HEK293 (cell line): Measurements from ENCODE around the gene CEP170B.
A peak's percentile ranks its signal among the peaks of the same experiment; 100 is the strongest.
"Not testable (repeated sequence)": the region's sequence is repeated elsewhere in the genome, so short reads cannot be mapped to it uniquely, and the experiment has no call there.

ENCODE experiments used
- CTCF ChIA-PET: fragments of 350-600 bp; formaldehyde crosslinking; extraction: SDS; loops from one replicate; lab custom pipeline; 2021; ENCODE audit warnings: antibody characterized with exemption; lab: Yijun Ruan, JAX
- POLR2A ChIA-PET: fragments of 300-600 bp; formaldehyde crosslinking; extraction: SDS; loops from one replicate; lab custom pipeline; 2020; ENCODE audit warnings: antibody characterized with exemption, inconsistent platforms; lab: Yijun Ruan, JAX
- H3K27ac ChIP-seq: fragments of 200-500 bp; sonication (Bioruptor generic); 2 replicates; pipeline ENCODE4 v1.5.1; 2014; ENCODE audit warnings: low read depth, low read length, control low read depth, inconsistent platforms; ENCODE audit errors: extremely low read depth
- H3K36me3 ChIP-seq, 2 experiments: fragments of 200-500 bp in 1 of 2; sonication (Bioruptor generic) in 1 of 2; 1 replicate in 1 of 2; 2 replicates in 1 of 2; pipeline ENCODE4 v1.5.1; 2014 to 2017; ENCODE audit warnings: inconsistent platforms in 2 of 2, low read length in 2 of 2; ENCODE audit not compliant: control insufficient read depth in 2 of 2, insufficient read depth in 1 of 2
- H3K4me1 ChIP-seq: fragments of 200-500 bp; sonication (Bioruptor generic); 2 replicates; pipeline ENCODE4 v1.5.1; 2014; ENCODE audit warnings: mild to moderate bottlenecking, low read length, inconsistent platforms; ENCODE audit not compliant: control insufficient read depth, insufficient read depth
- H3K4me3 ChIP-seq: 2 replicates; pipeline ENCODE4 v1.5.1; 2011; ENCODE audit warnings: low read depth, mild to moderate bottlenecking, control low read depth, low read length, moderate library complexity
- H3K9me3 ChIP-seq: fragments of 200-500 bp; sonication (Bioruptor generic); 2 replicates; pipeline ENCODE4 v1.5.1; 2014; ENCODE audit warnings: low read depth, low read length, inconsistent platforms; ENCODE audit not compliant: control insufficient read depth, insufficient read depth
- KLF7 ChIP-seq: fragments of 450-650 bp; formaldehyde crosslinking; IDR thresholded peaks from 2 replicates; pipeline ENCODE4 v1.5.1; 2016; ENCODE audit warnings: missing biosample characterization, missing genetic modification characterization, borderline replicate concordance
- PRDM1 ChIP-seq: fragments of 450-650 bp; formaldehyde crosslinking; IDR thresholded peaks from 2 replicates; pipeline ENCODE4; 2016; ENCODE audit warnings: missing biosample characterization, missing genetic modification characterization
- PRDM6 ChIP-seq: fragments of 450-650 bp; formaldehyde crosslinking; IDR thresholded peaks from 2 replicates; pipeline ENCODE4 v1.5.1; 2017; ENCODE audit warnings: missing biosample characterization, missing genetic modification characterization
- SETDB1 ChIP-seq: IDR thresholded peaks from one replicate; pipeline ENCODE4 v1.6.1; 2017; ENCODE audit warnings: mild to moderate bottlenecking, low read length, moderate library complexity, mixed read lengths; ENCODE audit not compliant: insufficient read length
- TRIM28 ChIP-seq: IDR thresholded peaks from 2 replicates; pipeline ENCODE4 v1.6.1; 2011; ENCODE audit warnings: low read length, control low read depth, borderline replicate concordance
- ZNF10 ChIP-seq: fragments of 450-650 bp; formaldehyde crosslinking; IDR thresholded peaks from 2 replicates; pipeline ENCODE4 v1.5.1; 2017; ENCODE audit warnings: missing biosample characterization, missing genetic modification characterization
- ZNF132 ChIP-seq: fragments of 450-650 bp; formaldehyde crosslinking; IDR thresholded peaks from 2 replicates; pipeline ENCODE4 v1.5.1; 2017; ENCODE audit warnings: missing biosample characterization, missing genetic modification characterization, borderline replicate concordance
- ZNF155 ChIP-seq: fragments of 450-650 bp; formaldehyde crosslinking; IDR thresholded peaks from 2 replicates; pipeline ENCODE4 v1.5.1; 2016; ENCODE audit warnings: missing biosample characterization, missing genetic modification characterization
- ZNF394 ChIP-seq: fragments of 450-650 bp; formaldehyde crosslinking; IDR thresholded peaks from 2 replicates; pipeline ENCODE4 v1.5.1; 2016; ENCODE audit warnings: missing biosample characterization, missing genetic modification characterization, mild to moderate bottlenecking, moderate library complexity, borderline replicate concordance
- ZNF423 ChIP-seq: fragments of 450-650 bp; formaldehyde crosslinking; IDR thresholded peaks from 2 replicates; pipeline ENCODE4 v1.5.1; 2016; ENCODE audit warnings: missing biosample characterization, missing genetic modification characterization
- ZNF549 ChIP-seq: fragments of 450-650 bp; IDR thresholded peaks from 2 replicates; pipeline ENCODE4 v1.5.1; 2018; ENCODE audit warnings: missing biosample characterization, missing genetic modification characterization, mild to moderate bottlenecking, inconsistent platforms, moderate library complexity
- ZNF664 ChIP-seq: fragments of 450-650 bp; formaldehyde crosslinking; IDR thresholded peaks from 2 replicates; pipeline ENCODE4 v1.5.1; 2016; ENCODE audit warnings: missing biosample characterization, missing genetic modification characterization
- ZNF843 ChIP-seq: fragments of 450-650 bp; formaldehyde crosslinking; IDR thresholded peaks from 2 replicates; pipeline ENCODE4 v1.5.1; 2016; ENCODE audit warnings: missing biosample characterization, missing genetic modification characterization
- TF ChIP-seq, protein P1 (sequence below): fragments of 450-650 bp; formaldehyde crosslinking; IDR thresholded peaks from 2 replicates; pipeline ENCODE4 v1.5.1; 2017; ENCODE audit warnings: missing biosample characterization, missing genetic modification characterization
- TF ChIP-seq, protein P2 (sequence below): fragments of 450-650 bp; formaldehyde crosslinking; IDR thresholded peaks from 2 replicates; pipeline ENCODE4; 2016; ENCODE audit warnings: missing biosample characterization, missing genetic modification characterization

The CEP170B gene

GRCh38 chr14:104917993-104918392 is 52.9 kb downstream of the CEP170B start (continued):
- TF ChIP-seq PRDM1 (tag by site-specific recombination) = no peak
- TF ChIP-seq ZNF423 (tag by site-specific recombination) = no peak

DNA sequence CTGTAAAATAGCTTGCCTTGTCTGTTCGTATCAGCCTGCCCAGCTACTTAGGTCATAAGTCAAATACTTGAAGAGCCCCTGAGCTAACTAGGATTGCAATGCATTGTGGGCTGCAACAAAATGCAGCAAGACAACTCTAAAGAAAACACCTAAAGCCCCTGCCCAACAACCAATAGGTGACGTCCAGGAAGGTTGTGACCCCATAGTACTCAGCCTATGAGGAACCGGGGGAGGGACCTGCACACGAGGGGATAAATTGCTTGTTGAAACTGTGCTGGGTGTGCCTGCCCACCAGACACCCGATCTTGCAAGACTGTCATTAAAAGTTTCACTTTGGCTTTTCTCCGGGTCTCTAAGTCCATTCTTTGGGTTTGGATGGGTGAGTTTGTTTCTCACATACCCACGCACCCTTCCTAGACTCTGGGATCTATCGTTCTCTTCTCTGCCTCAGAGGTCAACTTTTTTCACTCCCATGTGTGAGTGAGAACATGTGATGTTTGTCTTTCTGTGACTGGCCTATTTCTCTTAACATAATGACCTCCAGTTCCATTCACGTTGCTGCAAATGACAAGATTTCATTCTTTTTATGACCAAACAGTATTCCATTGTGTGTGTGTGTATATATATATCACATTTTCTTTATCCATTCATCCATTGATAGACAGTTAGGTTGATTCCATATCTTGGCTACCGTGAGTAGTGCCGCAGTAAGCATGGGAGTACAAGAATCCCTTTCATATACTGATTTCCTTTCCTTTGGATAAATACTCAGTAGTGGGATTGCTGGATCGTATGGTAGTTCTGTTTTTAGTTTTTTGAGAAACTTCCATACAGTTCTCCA is 54.3 kb downstream of the CEP170B start:
- H3K36me3 ChIP-seq = not testable (repeated sequence)

DNA sequence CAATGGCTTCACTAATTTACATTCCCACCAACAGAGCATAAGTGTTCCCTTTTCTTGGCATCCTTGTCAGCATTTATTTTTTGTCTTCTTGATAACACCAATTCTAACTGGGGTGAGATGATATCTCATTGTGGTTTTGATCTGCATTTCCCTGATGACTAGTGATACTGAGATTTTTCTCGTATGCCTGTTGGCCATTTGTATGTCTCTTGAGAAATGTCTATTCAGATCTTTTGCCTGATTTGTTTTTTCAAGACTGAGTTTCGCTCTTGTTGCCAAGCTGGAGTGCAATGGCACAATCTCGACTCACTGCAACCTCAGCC is 54.9 kb downstream of the CEP170B start:
- H3K27ac ChIP-seq = no peak overlapping the region
- TF ChIP-seq ZNF132 (no peak), ZNF664 (no peak)
- TF ChIP-seq, protein P1, sequence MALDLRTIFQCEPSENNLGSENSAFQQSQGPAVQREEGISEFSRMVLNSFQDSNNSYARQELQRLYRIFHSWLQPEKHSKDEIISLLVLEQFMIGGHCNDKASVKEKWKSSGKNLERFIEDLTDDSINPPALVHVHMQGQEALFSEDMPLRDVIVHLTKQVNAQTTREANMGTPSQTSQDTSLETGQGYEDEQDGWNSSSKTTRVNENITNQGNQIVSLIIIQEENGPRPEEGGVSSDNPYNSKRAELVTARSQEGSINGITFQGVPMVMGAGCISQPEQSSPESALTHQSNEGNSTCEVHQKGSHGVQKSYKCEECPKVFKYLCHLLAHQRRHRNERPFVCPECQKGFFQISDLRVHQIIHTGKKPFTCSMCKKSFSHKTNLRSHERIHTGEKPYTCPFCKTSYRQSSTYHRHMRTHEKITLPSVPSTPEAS = no peak
- TF ChIP-seq, all 188 proteins: peak for 0
- H3K9me3 ChIP-seq = no peaks in the 10 kb centered on the region
- CTCF ChIA-PET = interaction anchor here (0.7 kb wide), 1 partner anchor 56 kb away, joined by 3 read pairs; no protein-coding TSS in a partner anchor
- POLR2A ChIA-PET = no interaction called here
- H3K4me3 ChIP-seq = no peak overlapping the region
- H3K4me1 ChIP-seq = no peaks in the 10 kb centered on the region
- H3K36me3 ChIP-seq = no peaks in the 10 kb centered on the region

More for the DNA sequence above, 54.3 kb downstream of the CEP170B start:
- H3K4me1 ChIP-seq, H3K4me3 ChIP-seq, H3K27ac ChIP-seq, H3K9me3 ChIP-seq, POLR2A ChIA-PET: not testable (repeated sequence)
- CTCF ChIA-PET = interaction anchor here (1.5 kb wide), 1 partner anchor 23 kb away, joined by 4 read pairs; no protein-coding TSS in a partner anchor
- TF ChIP-seq SETDB1 = peak; percentile 58

DNA sequence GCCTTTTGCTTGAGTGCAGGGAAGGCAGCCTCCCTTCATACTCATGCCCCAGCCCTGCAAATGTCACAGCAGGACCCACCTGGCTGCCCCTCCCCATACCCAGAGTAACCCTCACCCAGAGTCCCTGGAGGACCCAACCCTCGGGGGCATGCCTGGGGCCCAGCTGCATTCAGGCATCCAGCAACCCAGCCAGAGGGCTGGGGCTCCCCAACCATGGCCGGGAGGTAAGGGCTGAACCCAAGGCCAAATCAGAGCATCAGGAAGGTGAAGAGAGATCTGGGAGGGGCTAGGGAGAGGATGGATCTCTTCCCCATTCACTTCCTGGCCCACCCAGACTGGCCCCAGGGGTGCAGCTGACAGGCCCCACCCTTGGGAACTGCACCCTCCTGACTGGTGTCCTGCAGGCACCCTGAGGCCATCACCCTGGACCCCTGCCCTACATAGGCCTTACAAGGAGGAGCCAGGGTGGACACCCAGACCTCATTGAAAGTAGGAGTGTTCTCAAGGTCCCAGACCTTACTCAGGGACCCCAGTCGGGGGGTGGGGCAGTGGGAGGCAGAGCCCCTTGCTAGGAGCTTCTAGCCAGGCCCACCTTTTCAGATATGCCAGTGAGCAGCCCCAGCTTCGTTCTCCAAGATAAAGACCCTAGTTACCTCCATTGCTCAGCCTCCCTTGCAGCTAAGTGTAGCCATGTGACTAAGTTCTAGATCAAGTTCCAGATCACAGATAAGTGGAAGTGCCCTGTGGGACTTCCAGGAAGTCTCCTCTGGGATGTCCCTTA is 58.8 kb downstream of the CEP170B start:
- H3K36me3 ChIP-seq = no peaks in the 10 kb centered on the region
- CTCF ChIA-PET = interaction anchor here (0.7 to 1.3 kb wide), 2 partner anchors 16 to 122 kb away, joined by 3 to 4 read pairs; no protein-coding TSS in a partner anchor
- H3K4me3 ChIP-seq = no peak overlapping the region
- POLR2A ChIA-PET = no interaction called here
- no peaks in the 10 kb centered on the region for H3K9me3 ChIP-seq
- H3K4me1 ChIP-seq = no peaks in the 10 kb centered on the region
- no peak overlapping the region for H3K27ac ChIP-seq
- no peak for TF ChIP-seq ZNF549 (tag by site-specific recombination)
- TF ChIP-seq PRDM6 (tag by site-specific recombination) = no peak
- TF ChIP-seq, protein P2, sequence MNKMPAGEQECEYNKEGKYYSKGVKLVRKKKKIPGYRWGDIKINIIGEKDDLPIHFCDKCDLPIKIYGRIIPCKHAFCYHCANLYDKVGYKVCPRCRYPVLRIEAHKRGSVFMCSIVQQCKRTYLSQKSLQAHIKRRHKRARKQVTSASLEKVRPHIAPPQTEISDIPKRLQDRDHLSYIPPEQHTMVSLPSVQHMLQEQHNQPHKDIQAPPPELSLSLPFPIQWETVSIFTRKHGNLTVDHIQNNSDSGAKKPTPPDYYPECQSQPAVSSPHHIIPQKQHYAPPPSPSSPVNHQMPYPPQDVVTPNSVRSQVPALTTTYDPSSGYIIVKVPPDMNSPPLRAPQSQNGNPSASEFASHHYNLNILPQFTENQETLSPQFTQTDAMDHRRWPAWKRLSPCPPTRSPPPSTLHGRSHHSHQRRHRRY (tag by site-specific recombination) = no peak
- no peak for TF ChIP-seq ZNF10 (tag by site-specific recombination)
- no peak for TF ChIP-seq ZNF155
- no peak for TF ChIP-seq ZNF843 (tag by site-specific recombination)
- peak; percentile 76; the same call in 1 of the 2 replicates for TF ChIP-seq TRIM28
- TF ChIP-seq ZNF394 (tag by site-specific recombination) = no peak
- TF ChIP-seq KLF7 (tag by site-specific recombination) = no peak
- TF ChIP-seq, all 188 proteins: peak for 1
